DOHH2 (cell line): ENCODE measurements around the gene RHCG.

Source experiments
- H3F3A ChIP-seq: fragments of 200-600 bp; sonication (generic), shearing (Covaris generic); 2 replicates; pipeline ENCODE4 v1.6.0; 2016; ENCODE audit warnings: antibody characterized with exemption, mild to moderate bottlenecking; ENCODE audit not compliant: control insufficient read depth, insufficient read depth
- H3K27ac ChIP-seq: fragments of 200-600 bp; sonication (generic); 2 replicates; pipeline ENCODE4 v1.5.1; 2014; ENCODE audit warnings: low read depth, mild to moderate bottlenecking, low read length, moderate library complexity
- H3K27me3 ChIP-seq: fragments of 200-600 bp; sonication (generic); 2 replicates; pipeline ENCODE4 v1.6.1; 2014; ENCODE audit warnings: mild to moderate bottlenecking, low read length, mixed read lengths; ENCODE audit not compliant: control insufficient read depth
- H3K36me3 ChIP-seq: fragments of 200-600 bp; sonication (generic); 2 replicates; pipeline ENCODE4 v1.6.1; 2014; ENCODE audit warnings: mild to moderate bottlenecking, low read length, moderate library complexity, mixed read lengths; ENCODE audit not compliant: control insufficient read depth
- H3K4me1 ChIP-seq: fragments of 200-600 bp; sonication (generic); 2 replicates; pipeline ENCODE4 v1.6.1; 2014; ENCODE audit warnings: mild to moderate bottlenecking, low read length, mixed read lengths; ENCODE audit not compliant: control insufficient read depth
- H3K4me2 ChIP-seq: fragments of 200-600 bp; sonication (generic); 2 replicates; pipeline ENCODE4 v1.6.0; 2014; ENCODE audit warnings: mild to moderate bottlenecking, low read length, moderate library complexity
- H3K4me3 ChIP-seq: fragments of 200-600 bp; sonication (generic); 2 replicates; pipeline ENCODE4 v1.5.1; 2014; ENCODE audit warnings: mild to moderate bottlenecking, low read length, mixed read lengths
- H3K79me2 ChIP-seq: fragments of 200-600 bp; sonication (generic); 2 replicates; pipeline ENCODE4 v1.6.1; 2014; ENCODE audit warnings: mild to moderate bottlenecking, low read length, mixed read lengths; ENCODE audit not compliant: control insufficient read depth
- H3K9me2 ChIP-seq: fragments of 200-600 bp; sonication (generic); replicated peaks from 2 replicates; pipeline ENCODE4 v1.6.1; 2014; ENCODE audit warnings: mild to moderate bottlenecking, low read length, mixed read lengths; ENCODE audit not compliant: control insufficient read depth
- H3K9me3 ChIP-seq: fragments of 200-600 bp; sonication (generic); 2 replicates; pipeline ENCODE4 v1.6.1; 2014; ENCODE audit warnings: antibody characterized with exemption, low read length, mixed read lengths; ENCODE audit not compliant: control insufficient read depth, insufficient read depth
- H4K20me1 ChIP-seq: fragments of 200-600 bp; sonication (generic); 2 replicates; pipeline ENCODE4 v1.6.0; 2014; ENCODE audit warnings: low read depth, mild to moderate bottlenecking, antibody characterized with exemption, low read length, moderate library complexity; ENCODE audit not compliant: control insufficient read depth, insufficient read depth
- CTCF ChIP-seq: fragments of 200-600 bp; sonication (generic); IDR thresholded peaks from one replicate; pipeline ENCODE4 v1.5.1; 2014; ENCODE audit warnings: antibody characterized with exemption, mild to moderate bottlenecking, low read depth, low read length; ENCODE audit not compliant: poor library complexity, severe bottlenecking
- EZH2phosphoT487 ChIP-seq: fragments of 200-600 bp; sonication (generic); IDR thresholded peaks from 2 replicates; pipeline ENCODE4 v1.6.1; 2017; ENCODE audit warnings: borderline replicate concordance, mild to moderate bottlenecking, antibody characterized with exemption, low read length, moderate library complexity, mixed read lengths

RHCG gene

DNA sequence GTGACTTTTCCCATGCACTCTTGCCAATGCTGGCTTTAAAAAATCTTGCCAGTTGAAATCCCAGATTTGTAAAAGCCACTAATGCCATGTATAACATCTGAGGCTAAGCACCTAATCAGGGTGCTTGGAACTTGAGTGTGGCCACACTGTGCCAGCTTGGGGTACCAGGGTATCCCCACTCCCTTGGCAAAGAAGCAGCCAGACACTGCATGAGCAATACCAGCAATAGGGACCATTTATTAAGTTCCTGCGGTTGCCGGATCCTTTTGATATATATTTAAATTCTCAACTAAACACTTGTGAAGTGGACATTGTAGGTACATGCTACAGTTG, 2.2 kb upstream of the RHCG start:
- H3F3A ChIP-seq: no peaks in the 10 kb centered on the region
- no peak overlapping the region for H3K27ac ChIP-seq
- TF ChIP-seq CTCF (no peak), EZH2phosphoT487 (no peak)
- no peaks in the 10 kb centered on the region for H3K36me3 ChIP-seq
- no peaks in the 10 kb centered on the region for H4K20me1 ChIP-seq
- H3K9me3 ChIP-seq: no peaks in the 10 kb centered on the region
- no peaks in the 10 kb centered on the region for H3K79me2 ChIP-seq
- no peak overlapping the region for H3K4me3 ChIP-seq
- no peaks in the 10 kb centered on the region for H3K4me1 ChIP-seq
- no peaks in the 10 kb centered on the region for H3K9me2 ChIP-seq
- H3K4me2 ChIP-seq: no peak overlapping the region
- peaks cover 2% of the 10 kb centered on the region; the same call in 1 of the 2 replicates for H3K27me3 ChIP-seq

DNA sequence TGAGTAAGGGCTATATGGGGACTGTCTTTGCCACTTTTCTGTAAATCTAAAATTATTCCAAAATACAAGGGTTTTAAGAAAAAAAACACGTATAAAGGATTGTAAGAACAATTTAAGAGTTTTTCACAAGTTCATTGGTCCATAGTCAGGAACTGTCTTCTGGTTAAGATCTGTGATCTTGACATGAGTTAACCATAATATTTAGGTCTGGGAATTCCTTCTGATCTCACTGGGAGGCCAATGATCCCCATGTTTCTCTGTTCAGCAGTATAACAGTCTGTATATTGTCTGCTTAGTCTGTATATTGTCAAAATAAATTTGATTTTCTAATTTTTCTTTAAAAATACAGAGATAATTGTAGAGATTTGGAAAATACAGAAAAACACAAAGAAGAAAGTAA, 848 bp upstream of the RHCG start:
- H3K9me3 ChIP-seq: no peaks in the 10 kb centered on the region
- no peak overlapping the region for H3K27ac ChIP-seq
- H3F3A ChIP-seq: no peaks in the 10 kb centered on the region
- H3K4me2 ChIP-seq: no peak overlapping the region
- H3K36me3 ChIP-seq: no peaks in the 10 kb centered on the region
- H3K4me1 ChIP-seq: no peaks in the 10 kb centered on the region
- TF ChIP-seq EZH2phosphoT487: no peak
- no peak for TF ChIP-seq CTCF
- H3K9me2 ChIP-seq: no peaks in the 10 kb centered on the region
- H3K27me3 ChIP-seq: peaks cover 2% of the 10 kb centered on the region; the same call in 1 of the 2 replicates
- no peak overlapping the region for H3K4me3 ChIP-seq
- H3K79me2 ChIP-seq: no peaks in the 10 kb centered on the region
- H4K20me1 ChIP-seq: no peaks in the 10 kb centered on the region

DNA sequence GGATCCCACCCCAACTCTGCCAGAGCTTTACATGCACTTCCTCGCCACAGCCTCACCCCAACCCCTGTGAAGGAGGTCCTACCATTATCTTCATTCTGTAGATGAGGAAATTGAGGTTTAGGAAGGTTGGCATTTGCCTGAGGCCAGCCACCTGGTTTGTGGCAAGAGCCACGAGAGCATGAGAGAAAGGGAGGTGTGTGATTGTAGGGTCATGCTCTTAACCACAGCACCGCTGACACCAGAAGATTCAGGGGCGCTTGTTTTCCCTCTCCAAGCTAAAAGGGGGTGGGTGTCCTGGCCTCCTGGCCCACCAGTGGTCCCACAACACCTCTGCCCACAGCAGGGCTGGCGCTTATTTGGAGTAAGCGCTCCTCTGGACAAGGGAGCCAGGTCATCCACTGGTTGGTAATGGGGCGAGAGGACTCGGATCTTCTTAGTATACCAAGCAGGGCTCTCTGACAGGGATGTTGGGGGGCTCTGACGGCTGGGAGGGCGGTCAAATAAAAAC, 691 bp downstream of the RHCG start:
- Histone ChIP-seq H3K27me3 (0 out of 2 replicates have a peak, but pooled peaks cover 2% of the 10 kb centered on the region), H3K4me2 (no peak overlapping the region)

More for the DNA sequence above, 691 bp downstream of the RHCG start:
- Histone ChIP-seq H4K20me1 (no peaks in the 10 kb centered on the region), H3K79me2 (no peaks in the 10 kb centered on the region), H3K4me3 (no peak overlapping the region), H3K9me3 (no peaks in the 10 kb centered on the region), H3K4me1 (no peaks in the 10 kb centered on the region), H3K27ac (no peak overlapping the region), H3F3A (no peaks in the 10 kb centered on the region), H3K9me2 (no peaks in the 10 kb centered on the region), H3K36me3 (no peaks in the 10 kb centered on the region)
- TF ChIP-seq EZH2phosphoT487 (no peak), CTCF (no peak)
